PC-9 (cell line): ENCODE measurements around the gene ZNF660. TPM values are rescaled to one million over a fixed set of nuclear protein-coding genes. Genes with fewer than 3 reads are reported as not detected.

Experiments
- BruUV-seq: library from RNA; stranded (reverse); fragments of 400-500 nt; replicated peaks from 2 replicates; lab custom pipeline; 2021; lab: Mats Ljungman, UMichigan
- CTCF ChIA-PET: fragments of 300-600 bp; sonication (Branson Sonifier 250); formaldehyde crosslinking; loops from one replicate; lab custom pipeline; 2022; ENCODE audit warnings: antibody characterized with exemption; lab: Charles Lee
- POLR2A ChIA-PET: fragments of 300-600 bp; sonication (Branson Sonifier 250); formaldehyde crosslinking; loops from one replicate; lab custom pipeline; 2022; ENCODE audit warnings: antibody characterized with exemption; ENCODE audit not compliant: unreplicated experiment; lab: Charles Lee
- DNase-seq, 2 experiments: peaks; one replicate each; pipeline versions ENCODE4 v3.0.0 to v3.0.0-alpha.2; 2015 to 2022; ENCODE audit warnings: mixed read lengths in 1 of 2
- H2AFZ ChIP-seq: fragments of 200-600 bp; sonication (generic); 2 replicates; pipeline ENCODE4 v1.8.1; 2017; ENCODE audit warnings: antibody characterized with exemption
- H3F3A ChIP-seq: fragments of 200-600 bp; sonication (generic); 2 replicates; pipeline ENCODE4 v1.8.1; 2017; ENCODE audit warnings: antibody characterized with exemption, mild to moderate bottlenecking, low read depth; ENCODE audit not compliant: insufficient read depth
- H3K27ac ChIP-seq: fragments of 200-600 bp; sonication (generic); 2 replicates; pipeline ENCODE4 v1.6.1; 2016; ENCODE audit warnings: mixed run types
- H3K27me3 ChIP-seq: fragments of 200-600 bp; sonication (generic); 2 replicates; pipeline ENCODE4 v1.6.1; 2016; ENCODE audit warnings: low read depth, mixed run types; ENCODE audit not compliant: insufficient read depth
- H3K36me3 ChIP-seq: fragments of 200-600 bp; sonication (generic); 2 replicates; pipeline ENCODE4 v1.6.1; 2016; ENCODE audit warnings: low read depth, mixed run types
- H3K4me1 ChIP-seq: fragments of 200-600 bp; sonication (generic); replicated peaks from 2 replicates; pipeline ENCODE4 v1.6.1; 2016; ENCODE audit warnings: mixed run types; ENCODE audit not compliant: insufficient read depth
- H3K4me2 ChIP-seq: fragments of 200-600 bp; sonication (generic); 2 replicates; pipeline ENCODE4 v1.6.1; 2017; ENCODE audit warnings: mixed run types
- H3K4me3 ChIP-seq: fragments of 200-600 bp; sonication (generic); 2 replicates; pipeline ENCODE4 v1.6.1; 2016; ENCODE audit warnings: mixed run types
- H3K79me2 ChIP-seq: fragments of 200-600 bp; sonication (generic); 2 replicates; pipeline ENCODE4 v1.6.1; 2017; ENCODE audit warnings: low read depth, mixed run types
- H3K9me2 ChIP-seq: fragments of 200-600 bp; sonication (generic); 2 replicates; pipeline ENCODE4 v1.8.1; 2017; ENCODE audit warnings: mild to moderate bottlenecking; ENCODE audit not compliant: insufficient read depth
- H3K9me3 ChIP-seq: fragments of 200-600 bp; sonication (generic); 2 replicates; pipeline ENCODE4 v1.8.1; 2016; ENCODE audit warnings: low read depth; ENCODE audit not compliant: insufficient read depth
- H4K20me1 ChIP-seq: fragments of 200-600 bp; sonication (generic); 2 replicates; pipeline ENCODE4 v1.8.1; 2017; ENCODE audit not compliant: insufficient read depth
- CTCF ChIP-seq: fragments of 200-600 bp; sonication (generic); conservative IDR thresholded peaks from 2 replicates; pipeline ENCODE4 v1.6.1; 2017; ENCODE audit warnings: mixed run types, antibody characterized with exemption, mild to moderate bottlenecking, moderate library complexity
- EZH2 ChIP-seq: fragments of 200-600 bp; sonication (generic); IDR thresholded peaks from 2 replicates; pipeline ENCODE4 v1.8.0; 2017; ENCODE audit warnings: antibody characterized with exemption, low read depth
- intact Hi-C: fragments of 100-400 bp; cut with micrococcal nuclease; formaldehyde crosslinking; loops from one replicate; pipeline ENCODE4 v1.10.0; 2022; ENCODE audit not compliant: unreplicated experiment
- total RNA-seq: library from RNA; stranded (reverse); gene quantifications from 2 replicates; pipeline ENCODE4 v1.2.3, GENCODE V29; 2021

ZNF660 gene
- total RNA-seq, 1 experiment from 2014 or later = 1.2 TPM

GRCh38 chr3:44624749-44625480 is 40.2 kb downstream of the ZNF660 start, which contains the start of gene ZNF197:
Gene ZNF197 (plus strand): TSS chr3:44625036. CDS start chr3:44629155, 4,119 bp downstream.
- intact Hi-C loops = loop anchor here (1.0 to 10.0 kb wide), 3 partner anchors 23 to 110 kb away; partner anchors contain the start of gene ZNF35
- Histone ChIP-seq H3K9me2 (no peaks in the 10 kb centered on the region), H3K79me2 (peaks cover 4% of the 10 kb centered on the region), H3K4me1 (no peaks in the 10 kb centered on the region; the same call in 1 of the 2 replicates), H3F3A (no peaks in the 10 kb centered on the region), H3K4me2 (peak within 1 kb of the TSS; percentile 87), H3K27ac (no peak within 1 kb of the TSS), H3K27me3 (no peaks in the 10 kb centered on the region), H2AFZ (peak within 1 kb of the TSS; percentile 98), H4K20me1 (no peaks in the 10 kb centered on the region), H3K36me3 (no peaks in the 10 kb centered on the region), H3K4me3 (peak within 1 kb of the TSS; percentile 65), H3K9me3 (peaks cover 6% of the 10 kb centered on the region; the same call in 1 of the 2 replicates)
- no peak for TF ChIP-seq EZH2
- no peak for TF ChIP-seq CTCF
- ChIA-PET CTCF (interaction anchor here (0.6 to 0.7 kb wide), 4 partner anchors 61 to 1724 kb away, joined by 3 to 4 read pairs (median 3); partner anchors contain the start of gene ANO10), POLR2A (interaction anchor here (0.8 kb wide), 1 partner anchor 200 kb away, joined by 4 read pairs; no protein-coding TSS in a partner anchor)
- BruUV-seq = TSS peak; percentile 47
- peak; percentile 67 to 74 for DNase-seq

GRCh38 chr3:44628716-44629115 is 44.0 kb downstream of the ZNF660 start:
- Histone ChIP-seq H3K4me3 (no peak overlapping the region), H3K4me1 (no peaks in the 10 kb centered on the region; the same call in 1 of the 2 replicates), H3K9me3 (peaks cover 6% of the 10 kb centered on the region; the same call in 1 of the 2 replicates), H3K9me2 (no peaks in the 10 kb centered on the region), H3K4me2 (no peak overlapping the region), H2AFZ (no peak overlapping the region), H3K27ac (no peak overlapping the region), H3K36me3 (no peaks in the 10 kb centered on the region), H3F3A (no peaks in the 10 kb centered on the region), H3K27me3 (no peaks in the 10 kb centered on the region), H4K20me1 (no peaks in the 10 kb centered on the region), H3K79me2 (peaks cover 4% of the 10 kb centered on the region)
- TF ChIP-seq CTCF = no peak
- no peak for TF ChIP-seq EZH2
- no peak for DNase-seq
- no TSS peak for BruUV-seq
- CTCF ChIA-PET = no interaction called here
- intact Hi-C loops = loop anchor here (10.0 kb wide), 1 partner anchor 114 kb away; no protein-coding TSS in a partner anchor
- POLR2A ChIA-PET = no interaction called here

- no peak overlapping the region for H3K4me3 ChIP-seq
- no peaks in the 10 kb centered on the region for H3K27me3 ChIP-seq
- no peaks in the 10 kb centered on the region for H3K79me2 ChIP-seq
- intact Hi-C loops = no loop called here
- H3F3A ChIP-seq = no peaks in the 10 kb centered on the region
- no peaks in the 10 kb centered on the region for H3K9me2 ChIP-seq
- 0 out of 2 replicates have a peak, but pooled peaks cover under 1% of the 10 kb centered on the region for H3K36me3 ChIP-seq
- no peak overlapping the region for H2AFZ ChIP-seq
- H4K20me1 ChIP-seq = no peaks in the 10 kb centered on the region
- ChIA-PET POLR2A (interaction anchor here (0.6 kb wide), 1 partner anchor 122 kb away, joined by 21 read pairs; no protein-coding TSS in a partner anchor), CTCF (no interaction called here)
- no TSS peak for BruUV-seq
- H3K4me2 ChIP-seq = no peak overlapping the region
- H3K4me1 ChIP-seq = no peaks in the 10 kb centered on the region
- DNase-seq = no peak
- peaks cover 2% of the 10 kb centered on the region; the same call in 1 of the 2 replicates for H3K9me3 ChIP-seq
- TF ChIP-seq CTCF (no peak), EZH2 (no peak)
- no peak overlapping the region for H3K27ac ChIP-seq
These were observed 47.4 kb downstream of the ZNF660 start for GRCh38 chr3:44632193-44632592.
